Gastrocnemius medialis (tissue), 4 donors: ENCODE data around the gene VPS4A.

Source experiments
- POLR2A ChIP-seq, 2 donors: fragments of 450-650 bp; IDR thresholded peaks; one replicate each; pipeline ENCODE4 v1.6.1; 2017; ENCODE audit warnings: antibody characterized with exemption in 2 of 2, mild to moderate bottlenecking in 2 of 2, moderate library complexity in 2 of 2
- TF ChIP-seq, protein P1 (sequence below), 5 experiments: fragments of 450-650 bp in 3 of 5; fragments of 200-600 bp in 2 of 5; sonication (generic) in 2 of 5; IDR thresholded peaks in 4 of 5; conservative IDR thresholded peaks in 1 of 5; 1 replicate in 4 of 5; 2 replicates in 1 of 5; pipeline ENCODE4 v1.5.1; 2016 to 2019; ENCODE audit warnings: antibody characterized with exemption in 5 of 5, mild to moderate bottlenecking in 3 of 5, moderate library complexity in 3 of 5

DNA sequence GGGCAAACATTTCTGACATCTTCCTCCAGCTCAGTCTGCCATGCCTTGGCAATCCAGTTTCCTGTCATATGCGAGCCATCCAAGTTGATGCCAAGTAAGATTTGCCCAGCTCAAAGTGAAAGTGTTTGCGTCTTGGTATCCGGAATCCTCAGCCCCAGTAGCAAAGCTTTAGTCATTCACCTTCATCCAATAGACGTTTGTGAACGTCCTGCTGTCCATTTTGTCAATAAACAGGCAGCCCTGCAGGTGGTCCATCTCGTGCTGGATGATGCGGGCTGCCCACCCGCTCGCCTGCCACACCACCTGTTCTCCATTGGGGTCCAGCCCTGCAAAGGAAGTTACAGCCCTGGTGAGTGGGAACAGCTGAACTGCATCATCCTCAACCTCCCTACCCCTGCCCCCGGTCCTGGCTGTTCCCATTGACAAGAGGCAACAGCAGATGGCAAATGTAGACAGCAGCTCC, 17.7 kb downstream of the VPS4A start:
- no peak for TF ChIP-seq POLR2A (IDR thresholded peaks at IDR 0.05)
- TF ChIP-seq, protein P1, sequence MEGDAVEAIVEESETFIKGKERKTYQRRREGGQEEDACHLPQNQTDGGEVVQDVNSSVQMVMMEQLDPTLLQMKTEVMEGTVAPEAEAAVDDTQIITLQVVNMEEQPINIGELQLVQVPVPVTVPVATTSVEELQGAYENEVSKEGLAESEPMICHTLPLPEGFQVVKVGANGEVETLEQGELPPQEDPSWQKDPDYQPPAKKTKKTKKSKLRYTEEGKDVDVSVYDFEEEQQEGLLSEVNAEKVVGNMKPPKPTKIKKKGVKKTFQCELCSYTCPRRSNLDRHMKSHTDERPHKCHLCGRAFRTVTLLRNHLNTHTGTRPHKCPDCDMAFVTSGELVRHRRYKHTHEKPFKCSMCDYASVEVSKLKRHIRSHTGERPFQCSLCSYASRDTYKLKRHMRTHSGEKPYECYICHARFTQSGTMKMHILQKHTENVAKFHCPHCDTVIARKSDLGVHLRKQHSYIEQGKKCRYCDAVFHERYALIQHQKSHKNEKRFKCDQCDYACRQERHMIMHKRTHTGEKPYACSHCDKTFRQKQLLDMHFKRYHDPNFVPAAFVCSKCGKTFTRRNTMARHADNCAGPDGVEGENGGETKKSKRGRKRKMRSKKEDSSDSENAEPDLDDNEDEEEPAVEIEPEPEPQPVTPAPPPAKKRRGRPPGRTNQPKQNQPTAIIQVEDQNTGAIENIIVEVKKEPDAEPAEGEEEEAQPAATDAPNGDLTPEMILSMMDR (IDR thresholded peaks at IDR 0.05 in 4 of 5, conservative IDR thresholded peaks at IDR 0.05 in 1 of 5), result no peak
